ENCODE data around the gene EBNA1BP2. TPM values are rescaled to one million over a fixed set of nuclear protein-coding genes. Genes with fewer than 3 reads are reported as not detected.

The EBNA1BP2 gene
- polyA plus RNA-seq, 1 donor from 2014 or later: 102 TPM

DNA sequence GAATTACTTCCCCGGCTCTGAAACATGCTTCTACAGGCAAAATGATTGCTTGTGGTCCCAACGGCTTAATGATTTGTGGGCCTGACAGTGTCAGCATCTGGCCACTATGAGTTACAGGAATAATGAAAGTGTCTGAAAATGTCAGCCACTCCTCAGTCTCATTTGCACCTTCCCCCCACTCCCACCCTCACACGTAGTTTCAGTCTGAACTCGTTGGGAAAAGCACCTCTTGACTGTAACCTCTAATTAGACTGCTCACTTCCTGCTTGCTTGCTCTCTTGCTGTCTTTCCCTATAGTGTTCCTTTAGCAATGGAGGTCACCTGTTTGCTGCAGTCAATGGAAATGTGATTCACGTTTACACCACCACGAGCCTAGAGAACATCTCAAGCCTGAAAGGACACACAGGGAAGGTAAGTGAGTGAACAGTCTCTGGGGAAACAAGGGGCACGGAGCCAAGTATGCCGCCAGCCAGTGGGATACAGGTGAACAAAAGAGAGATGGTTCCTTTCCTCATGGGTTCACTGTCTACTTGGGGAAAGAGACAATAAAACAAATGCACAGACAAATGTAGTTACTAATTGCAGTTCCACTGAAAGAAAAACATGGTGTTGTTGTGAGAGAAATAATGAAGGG is 27.1 kb upstream of the EBNA1BP2 start:
- Histone ChIP-seq H3K79me2 (replicated peaks; ENCODE audit: insufficient read depth, low read length) (no peaks in the 10 kb centered on the region), H3K4me3 (ENCODE audit: low read length) (no peak overlapping the region), H3K27ac (ENCODE audit: low read length) (no peak overlapping the region), H4K20me1 (ENCODE audit: insufficient read depth) (no peaks in the 10 kb centered on the region), H3K9me2 (ENCODE audit: insufficient read depth, low read length) (no peaks in the 10 kb centered on the region), H3K27me3 (ENCODE audit: insufficient read depth, low read depth, low read length) (no peaks in the 10 kb centered on the region), H3K9ac (ENCODE audit: low read length) (no peak overlapping the region), H3K9me3 (ENCODE audit: low read length) (no peaks in the 10 kb centered on the region), H3K36me3 (ENCODE audit: insufficient read depth, low read length) (no peaks in the 10 kb centered on the region), H3K4me2 (ENCODE audit: low read length) (no peak overlapping the region), H2AFZ (ENCODE audit: low read depth, low read length) (no peak overlapping the region), H3F3A (ENCODE audit: insufficient read depth, low read length, poor library complexity, severe bottlenecking) (no peaks in the 10 kb centered on the region)
- TF ChIP-seq EZH2 (IDR thresholded peaks at IDR 0.05; ENCODE audit: borderline replicate concordance, insufficient read depth, low read length, poor library complexity, severe bottlenecking): no peak
- TF ChIP-seq SMC3 (conservative IDR thresholded peaks at IDR 0.05; ENCODE audit: poor library complexity): no peak
- no peak for TF ChIP-seq TAF1 (IDR thresholded peaks at IDR 0.05; ENCODE audit: low read depth)

DNA sequence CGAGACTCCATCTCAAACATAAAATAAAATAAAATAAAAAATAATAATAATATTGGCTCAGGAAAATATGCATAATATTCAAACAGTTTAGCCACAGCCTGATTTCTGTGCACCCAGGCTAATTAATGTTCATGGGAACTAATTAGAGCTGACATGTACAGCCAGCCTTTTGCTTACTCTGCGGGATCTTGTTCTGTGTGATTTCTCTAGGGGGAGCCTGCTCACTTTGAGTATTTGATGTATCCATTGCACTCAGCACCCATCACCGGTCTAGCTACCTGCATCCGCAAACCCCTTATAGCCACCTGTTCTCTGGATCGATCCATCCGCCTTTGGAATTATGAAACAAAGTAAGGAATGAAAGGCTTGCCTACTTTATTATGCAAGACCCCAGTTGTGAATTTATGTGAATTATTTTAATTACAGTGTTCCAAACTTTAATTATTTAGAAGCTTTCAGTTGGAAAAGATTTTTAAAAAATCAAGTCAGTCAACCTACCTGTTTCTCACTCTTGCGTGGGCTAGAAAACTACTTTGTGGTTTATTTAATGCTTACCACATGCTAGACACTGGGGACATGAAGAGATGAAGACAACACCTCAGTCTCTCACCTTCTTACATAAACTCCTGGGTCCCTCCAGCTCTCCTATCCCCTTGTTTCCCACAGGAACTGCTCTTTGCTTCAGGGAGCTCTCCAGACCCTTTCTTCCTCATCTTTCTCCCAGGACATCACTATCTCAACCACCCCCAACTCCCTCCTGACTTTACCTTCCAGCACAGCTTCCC is 25.4 kb upstream of the EBNA1BP2 start:
- H2AFZ ChIP-seq (ENCODE audit: low read depth, low read length): no peak overlapping the region
- no peaks in the 10 kb centered on the region for H3K9me2 ChIP-seq (ENCODE audit: insufficient read depth, low read length)
- no peaks in the 10 kb centered on the region for H3K9me3 ChIP-seq (ENCODE audit: low read length)
- H3F3A ChIP-seq (ENCODE audit: insufficient read depth, low read length, poor library complexity, severe bottlenecking): no peaks in the 10 kb centered on the region
- H3K27me3 ChIP-seq (ENCODE audit: insufficient read depth, low read depth, low read length): no peaks in the 10 kb centered on the region
- TF ChIP-seq POLR2AphosphoS5 (IDR thresholded peaks at IDR 0.05) (no peak), EP300 (conservative IDR thresholded peaks at IDR 0.05; ENCODE audit: poor library complexity, severe bottlenecking) (no peak), SMC3 (conservative IDR thresholded peaks at IDR 0.05; ENCODE audit: poor library complexity) (no peak), TAF1 (IDR thresholded peaks at IDR 0.05; ENCODE audit: low read depth) (no peak), EZH2 (IDR thresholded peaks at IDR 0.05; ENCODE audit: borderline replicate concordance, insufficient read depth, low read length, poor library complexity, severe bottlenecking) (no peak), RAD21 (conservative IDR thresholded peaks at IDR 0.05) (no peak), MXI1 (conservative IDR thresholded peaks at IDR 0.05; ENCODE audit: poor library complexity, severe bottlenecking) (no peak)
- TF ChIP-seq, protein P1, sequence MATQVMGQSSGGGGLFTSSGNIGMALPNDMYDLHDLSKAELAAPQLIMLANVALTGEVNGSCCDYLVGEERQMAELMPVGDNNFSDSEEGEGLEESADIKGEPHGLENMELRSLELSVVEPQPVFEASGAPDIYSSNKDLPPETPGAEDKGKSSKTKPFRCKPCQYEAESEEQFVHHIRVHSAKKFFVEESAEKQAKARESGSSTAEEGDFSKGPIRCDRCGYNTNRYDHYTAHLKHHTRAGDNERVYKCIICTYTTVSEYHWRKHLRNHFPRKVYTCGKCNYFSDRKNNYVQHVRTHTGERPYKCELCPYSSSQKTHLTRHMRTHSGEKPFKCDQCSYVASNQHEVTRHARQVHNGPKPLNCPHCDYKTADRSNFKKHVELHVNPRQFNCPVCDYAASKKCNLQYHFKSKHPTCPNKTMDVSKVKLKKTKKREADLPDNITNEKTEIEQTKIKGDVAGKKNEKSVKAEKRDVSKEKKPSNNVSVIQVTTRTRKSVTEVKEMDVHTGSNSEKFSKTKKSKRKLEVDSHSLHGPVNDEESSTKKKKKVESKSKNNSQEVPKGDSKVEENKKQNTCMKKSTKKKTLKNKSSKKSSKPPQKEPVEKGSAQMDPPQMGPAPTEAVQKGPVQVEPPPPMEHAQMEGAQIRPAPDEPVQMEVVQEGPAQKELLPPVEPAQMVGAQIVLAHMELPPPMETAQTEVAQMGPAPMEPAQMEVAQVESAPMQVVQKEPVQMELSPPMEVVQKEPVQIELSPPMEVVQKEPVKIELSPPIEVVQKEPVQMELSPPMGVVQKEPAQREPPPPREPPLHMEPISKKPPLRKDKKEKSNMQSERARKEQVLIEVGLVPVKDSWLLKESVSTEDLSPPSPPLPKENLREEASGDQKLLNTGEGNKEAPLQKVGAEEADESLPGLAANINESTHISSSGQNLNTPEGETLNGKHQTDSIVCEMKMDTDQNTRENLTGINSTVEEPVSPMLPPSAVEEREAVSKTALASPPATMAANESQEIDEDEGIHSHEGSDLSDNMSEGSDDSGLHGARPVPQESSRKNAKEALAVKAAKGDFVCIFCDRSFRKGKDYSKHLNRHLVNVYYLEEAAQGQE (IDR thresholded peaks at IDR 0.05; ENCODE audit: borderline replicate concordance): no peak
- TF ChIP-seq, protein P2, sequence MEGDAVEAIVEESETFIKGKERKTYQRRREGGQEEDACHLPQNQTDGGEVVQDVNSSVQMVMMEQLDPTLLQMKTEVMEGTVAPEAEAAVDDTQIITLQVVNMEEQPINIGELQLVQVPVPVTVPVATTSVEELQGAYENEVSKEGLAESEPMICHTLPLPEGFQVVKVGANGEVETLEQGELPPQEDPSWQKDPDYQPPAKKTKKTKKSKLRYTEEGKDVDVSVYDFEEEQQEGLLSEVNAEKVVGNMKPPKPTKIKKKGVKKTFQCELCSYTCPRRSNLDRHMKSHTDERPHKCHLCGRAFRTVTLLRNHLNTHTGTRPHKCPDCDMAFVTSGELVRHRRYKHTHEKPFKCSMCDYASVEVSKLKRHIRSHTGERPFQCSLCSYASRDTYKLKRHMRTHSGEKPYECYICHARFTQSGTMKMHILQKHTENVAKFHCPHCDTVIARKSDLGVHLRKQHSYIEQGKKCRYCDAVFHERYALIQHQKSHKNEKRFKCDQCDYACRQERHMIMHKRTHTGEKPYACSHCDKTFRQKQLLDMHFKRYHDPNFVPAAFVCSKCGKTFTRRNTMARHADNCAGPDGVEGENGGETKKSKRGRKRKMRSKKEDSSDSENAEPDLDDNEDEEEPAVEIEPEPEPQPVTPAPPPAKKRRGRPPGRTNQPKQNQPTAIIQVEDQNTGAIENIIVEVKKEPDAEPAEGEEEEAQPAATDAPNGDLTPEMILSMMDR (IDR thresholded peaks at IDR 0.05; ENCODE audit: poor library complexity, severe bottlenecking): no peak
- no peak overlapping the region for H3K27ac ChIP-seq (ENCODE audit: low read length)
- no peak overlapping the region for H3K9ac ChIP-seq (ENCODE audit: low read length)
- H3K36me3 ChIP-seq (ENCODE audit: insufficient read depth, low read length): no peaks in the 10 kb centered on the region
- no peaks in the 10 kb centered on the region for H4K20me1 ChIP-seq (ENCODE audit: insufficient read depth)
- no peaks in the 10 kb centered on the region for H3K79me2 ChIP-seq (replicated peaks; ENCODE audit: insufficient read depth, low read length)
- H3K4me3 ChIP-seq (ENCODE audit: low read length): no peak overlapping the region
- no peak overlapping the region for H3K4me2 ChIP-seq (ENCODE audit: low read length)

All from neural cell (in vitro differentiated cells).